Aorta (tissue), 5 donors: ENCODE measurements around the gene PIK3AP1. TPM values are rescaled to one million over a fixed set of nuclear protein-coding genes. Genes with fewer than 3 reads are reported as not detected.

ENCODE experiments used
- ATAC-seq: fragments of 200-7000 bp; cut with Tn5 transposase; one replicate; pipeline ENCODE4 v1.9.1; 2022; ENCODE audit warnings: moderate library complexity; ENCODE audit not compliant: low FRiP score
- DNase-seq, 2 donors: peaks; one replicate each; pipeline ENCODE4 v3.0.0-alpha.2; 2020
- H3K27ac ChIP-seq, 2 donors: one replicate each; pipeline ENCODE4 v1.5.1; 2013; ENCODE audit warnings: low read length in 2 of 2, mild to moderate bottlenecking in 2 of 2, moderate library complexity in 2 of 2, control low read depth in 1 of 2, inconsistent platforms in 1 of 2, low read depth in 1 of 2
- H3K27me3 ChIP-seq, 2 donors: one replicate each; pipeline ENCODE4 v1.6.1; 2013; ENCODE audit warnings: control low read depth in 1 of 2, low read length in 1 of 2, mild to moderate bottlenecking in 1 of 2, moderate library complexity in 1 of 2; ENCODE audit not compliant: insufficient read depth in 2 of 2, control insufficient read depth in 1 of 2
- H3K36me3 ChIP-seq, 2 donors: one replicate each; pipeline ENCODE4 v1.6.1; 2013; ENCODE audit warnings: control low read depth in 1 of 2, low read length in 1 of 2, mild to moderate bottlenecking in 1 of 2; ENCODE audit not compliant: insufficient read depth in 2 of 2, control insufficient read depth in 1 of 2
- H3K4me1 ChIP-seq, 2 donors: one replicate each; pipeline ENCODE4 v1.6.1; 2013; ENCODE audit warnings: low read length in 2 of 2, control low read depth in 1 of 2, mild to moderate bottlenecking in 1 of 2, moderate library complexity in 1 of 2; ENCODE audit not compliant: insufficient read depth in 2 of 2, control insufficient read depth in 1 of 2
- H3K4me3 ChIP-seq, 2 donors: one replicate each; pipeline ENCODE4 v1.5.1; 2013; ENCODE audit warnings: low read length in 2 of 2, control low read depth in 1 of 2, mild to moderate bottlenecking in 1 of 2
- H3K9me3 ChIP-seq: one replicate; pipeline ENCODE4 v1.6.1; 2013; ENCODE audit warnings: mild to moderate bottlenecking, low read length; ENCODE audit not compliant: control insufficient read depth
- WGBS, 2 donors: extraction: QIAGEN DNeasy Blood & Tissue Kit; methylation state at CpG; one replicate each; pipeline ENCODE4 v1.1.7; 2013; 5-methylcytosine and 5-hydroxymethylcytosine counted together
- intact Hi-C, 2 donors: fragments of 100-400 bp; cut with DNase I; formaldehyde crosslinking; loops; one replicate each; pipeline versions ENCODE4 v1.14.2 to v1.15.0; 2022
- polyA plus RNA-seq, 2 donors: library from polyadenylated mRNA; stranded (reverse); fragments of 200-250 nt; gene quantifications; one replicate each; pipeline ENCODE4 v1.2.3, GENCODE V29; 2013
- total RNA-seq, 2 donors: library from RNA; stranded (reverse); fragmentation: NEBNext Ultra II Directional; extraction: Animal tissue kit (Norgen Biotek cat#: 25700); gene quantifications; one replicate each; pipeline ENCODE4 v1.2.1, GENCODE V29; 2021
- donor health status: healthy with polysubstance abuse.
- donor health status: Bipolar disorder and iron deficiency.
- donor health status: DM: no; HTN: no; CAD: no.
- donor health status: DM: no; HTN: no; CAD: no.
- donor health status: DM: yes; HTN: yes; CAD: no.

PIK3AP1 gene
- total and polyA plus RNA-seq, 4 donors: 1.9 to 23.4 (median 11.9) TPM

DNA sequence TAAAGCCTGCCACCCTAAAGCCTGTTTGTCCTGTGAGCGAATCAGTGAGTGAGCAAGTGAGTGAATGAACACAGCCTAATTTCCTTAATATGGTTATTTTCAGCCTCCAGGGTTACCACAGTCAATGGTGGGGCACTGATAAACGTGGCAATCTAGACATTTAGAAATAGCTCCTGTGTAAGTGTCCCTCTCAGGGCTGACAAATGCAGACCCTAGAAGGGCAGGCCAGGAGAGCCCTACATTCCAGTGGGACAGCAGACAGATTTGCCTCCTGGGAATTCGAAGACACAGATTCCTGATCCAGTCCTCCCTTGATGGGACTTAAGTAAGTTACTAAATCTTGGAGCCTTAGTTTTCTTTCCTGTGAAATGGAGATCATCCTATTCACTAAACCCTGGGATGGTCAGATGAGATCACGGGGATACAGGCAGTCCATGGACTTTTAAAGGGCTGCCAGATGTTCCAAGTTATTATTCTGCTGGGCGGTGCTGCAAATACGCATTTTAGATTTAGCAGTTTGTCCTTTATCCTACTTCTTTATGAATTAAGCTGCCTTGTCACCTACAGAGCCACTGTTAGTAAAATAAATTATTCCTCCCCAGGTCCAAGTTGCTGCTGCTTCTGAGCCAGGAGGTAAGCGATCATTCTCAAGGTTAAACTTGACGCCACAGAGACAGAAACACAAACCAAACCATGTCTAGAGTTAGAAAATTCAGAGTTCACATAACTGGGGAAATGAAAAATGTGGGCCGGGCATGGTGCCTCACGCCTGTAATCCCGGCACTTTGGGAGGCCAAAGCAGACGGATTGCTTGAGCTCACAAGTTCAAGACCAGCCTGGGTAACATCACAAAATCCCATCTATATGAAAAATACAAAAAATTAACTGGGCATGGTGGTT lies 78.7 kb downstream of the PIK3AP1 start:
- Histone ChIP-seq H3K36me3 (no peaks in the 10 kb centered on the region), H3K27me3 (no peaks in the 10 kb centered on the region), H3K4me1 (no peaks in the 10 kb centered on the region), H3K27ac (no peak overlapping the region), H3K4me3 (no peak overlapping the region), H3K9me3 (peaks cover 7% of the 10 kb centered on the region)
- WGBS, 2 donors: 73 to 75% methylated on average over 12 of the region's 12 CpGs
- ATAC-seq: no peak
- no peak for DNase-seq
- intact Hi-C loops: no loop called here

DNA sequence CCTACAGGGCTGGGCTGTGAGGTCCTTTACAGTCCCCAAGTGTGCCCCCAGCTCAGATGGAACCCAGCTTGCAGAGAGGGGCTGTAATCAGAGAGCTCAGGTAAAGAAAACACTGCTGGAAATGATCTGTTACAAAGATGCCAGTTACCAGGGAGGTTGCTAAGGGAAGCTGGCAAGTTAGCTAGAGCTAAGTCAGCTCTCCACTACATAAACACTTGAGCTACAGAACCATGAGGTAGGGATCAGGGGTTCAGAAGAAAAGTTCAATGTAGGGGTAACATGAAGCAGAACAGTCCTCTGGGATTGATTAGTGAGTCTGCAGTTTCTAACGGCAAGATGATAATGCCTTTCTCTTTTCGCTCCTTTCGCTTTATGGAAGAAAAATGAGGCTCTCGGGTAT lies 80.4 kb downstream of the PIK3AP1 start:
- 50% methylated on average over 4 of the region's 4 CpGs for WGBS, 2 donors
- DNase-seq: no peak
- intact Hi-C loops: no loop called here

DNA sequence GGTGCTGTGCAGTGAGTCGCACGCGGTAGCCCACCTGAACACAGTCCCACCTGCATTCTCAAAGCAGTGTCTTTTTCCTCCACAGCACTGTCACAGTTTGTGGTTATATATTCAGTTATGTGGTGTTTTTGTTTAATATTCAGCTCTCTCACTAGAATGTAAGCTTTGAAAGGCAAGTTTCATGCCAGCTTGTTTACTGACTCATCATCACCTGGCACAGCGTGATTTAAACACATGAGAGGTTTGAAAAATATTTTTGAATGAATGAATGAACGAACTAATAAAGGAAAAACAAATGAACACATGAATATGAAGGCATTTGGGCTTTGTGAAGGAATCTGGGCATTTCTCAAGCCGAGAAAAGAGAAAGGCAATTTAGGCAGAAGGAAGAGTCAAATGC lies 81.6 kb downstream of the PIK3AP1 start:
- no peak overlapping the region for H3K4me3 ChIP-seq
- no peaks in the 10 kb centered on the region for H3K36me3 ChIP-seq
- H3K27ac ChIP-seq: no peak overlapping the region
- 86 to 90% methylated on average over 6 of the region's 6 CpGs for WGBS, 2 donors
- no peak for ATAC-seq
- peaks cover 7% of the 10 kb centered on the region for H3K9me3 ChIP-seq
- DNase-seq: no peak
- no peaks in the 10 kb centered on the region for H3K27me3 ChIP-seq
- intact Hi-C loops: no loop called here
- no peaks in the 10 kb centered on the region for H3K4me1 ChIP-seq

More for the DNA sequence above, 80.4 kb downstream of the PIK3AP1 start:
- Histone ChIP-seq H3K4me1 (no peaks in the 10 kb centered on the region), H3K4me3 (no peak overlapping the region), H3K27ac (no peak overlapping the region), H3K9me3 (peaks cover 7% of the 10 kb centered on the region), H3K27me3 (no peaks in the 10 kb centered on the region), H3K36me3 (no peaks in the 10 kb centered on the region)
- ATAC-seq: no peak

DNA sequence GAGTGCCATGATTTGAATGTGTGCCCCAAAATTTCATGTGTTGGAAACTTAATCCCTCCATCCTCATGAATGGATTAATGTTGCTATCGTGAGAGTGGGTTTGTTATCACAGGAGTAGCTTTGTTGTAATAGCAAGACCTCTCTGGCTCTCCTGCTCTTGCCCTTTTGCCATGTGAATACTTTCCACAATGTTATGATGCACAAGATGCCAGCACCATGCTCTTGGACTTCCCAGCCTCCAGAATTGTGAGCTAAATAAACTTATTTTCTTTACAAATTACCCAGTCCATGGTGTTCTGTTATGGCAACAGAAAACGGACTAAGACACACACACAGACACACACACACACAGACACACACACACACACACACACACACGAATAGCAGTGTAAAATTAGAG lies 82.2 kb downstream of the PIK3AP1 start:
- ATAC-seq (no peak), DNase-seq (no peak)
- 72 to 79% methylated on average over 3 of the region's 3 CpGs for WGBS, 2 donors
- no peaks in the 10 kb centered on the region for H3K36me3 ChIP-seq
- H3K4me3 ChIP-seq: no peak overlapping the region
- H3K27ac ChIP-seq: no peak overlapping the region
- no peaks in the 10 kb centered on the region for H3K4me1 ChIP-seq
- H3K9me3 ChIP-seq: peaks cover 7% of the 10 kb centered on the region
- intact Hi-C loops: no loop called here
- H3K27me3 ChIP-seq: no peaks in the 10 kb centered on the region

DNA sequence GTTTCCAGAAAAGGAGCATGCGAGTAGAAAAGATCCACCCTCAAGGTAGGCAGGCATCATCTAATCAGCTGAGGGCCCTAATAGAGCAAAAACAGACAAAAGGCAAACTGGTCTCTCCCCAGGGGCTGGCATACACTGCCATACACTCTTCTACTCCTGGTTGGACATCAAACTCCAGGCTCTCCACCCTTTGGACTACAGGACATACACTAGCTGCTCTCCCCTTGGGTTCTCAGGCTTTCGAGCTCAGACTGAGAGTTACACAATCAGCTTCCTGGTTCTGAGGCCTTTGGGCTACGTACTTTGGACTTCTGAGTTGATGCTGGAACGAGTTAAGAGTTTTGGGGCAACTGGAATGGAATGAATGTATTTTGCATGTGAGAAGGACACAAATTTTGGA lies 82.6 kb downstream of the PIK3AP1 start:
- intact Hi-C loops: no loop called here
- H3K4me1 ChIP-seq: no peaks in the 10 kb centered on the region
- WGBS, 2 donors: 90 to 92% methylated on average over 4 of the region's 4 CpGs

DNA sequence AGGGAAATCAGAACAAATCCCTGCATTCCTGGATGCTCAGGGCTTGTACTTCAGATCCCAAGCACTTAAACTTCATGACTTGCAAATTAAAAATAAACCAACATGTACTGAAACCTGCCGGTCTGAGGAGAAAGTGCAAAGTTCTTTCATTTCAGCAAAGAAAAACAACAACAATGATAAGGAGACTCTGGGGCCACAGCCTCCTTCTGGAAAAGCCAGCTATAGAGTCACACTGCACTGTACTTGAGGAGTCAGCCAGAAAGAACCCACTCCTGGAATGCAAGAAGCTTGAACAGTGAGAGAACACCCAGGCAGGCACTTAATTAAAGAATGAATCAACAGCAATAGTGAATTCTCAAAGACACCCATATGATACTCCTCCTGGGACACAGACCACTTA lies 83.8 kb downstream of the PIK3AP1 start:
- WGBS, 2 donors: 6 to 18% methylated on average over 1 of the region's 1 CpG
- no peaks in the 10 kb centered on the region for H3K27me3 ChIP-seq
- H3K4me1 ChIP-seq: no peaks in the 10 kb centered on the region
- H3K4me3 ChIP-seq: no peak overlapping the region
- no peak for DNase-seq
- no peak overlapping the region for H3K27ac ChIP-seq
- no peaks in the 10 kb centered on the region for H3K36me3 ChIP-seq
- H3K9me3 ChIP-seq: peaks cover 7% of the 10 kb centered on the region
- ATAC-seq: no peak
- intact Hi-C loops: no loop called here

More for the DNA sequence above, 82.6 kb downstream of the PIK3AP1 start:
- H3K36me3 ChIP-seq: no peaks in the 10 kb centered on the region
- no peak overlapping the region for H3K27ac ChIP-seq
- no peak for ATAC-seq
- peaks cover 7% of the 10 kb centered on the region for H3K9me3 ChIP-seq
- no peak overlapping the region for H3K4me3 ChIP-seq
- DNase-seq: no peak
- H3K27me3 ChIP-seq: no peaks in the 10 kb centered on the region

DNA sequence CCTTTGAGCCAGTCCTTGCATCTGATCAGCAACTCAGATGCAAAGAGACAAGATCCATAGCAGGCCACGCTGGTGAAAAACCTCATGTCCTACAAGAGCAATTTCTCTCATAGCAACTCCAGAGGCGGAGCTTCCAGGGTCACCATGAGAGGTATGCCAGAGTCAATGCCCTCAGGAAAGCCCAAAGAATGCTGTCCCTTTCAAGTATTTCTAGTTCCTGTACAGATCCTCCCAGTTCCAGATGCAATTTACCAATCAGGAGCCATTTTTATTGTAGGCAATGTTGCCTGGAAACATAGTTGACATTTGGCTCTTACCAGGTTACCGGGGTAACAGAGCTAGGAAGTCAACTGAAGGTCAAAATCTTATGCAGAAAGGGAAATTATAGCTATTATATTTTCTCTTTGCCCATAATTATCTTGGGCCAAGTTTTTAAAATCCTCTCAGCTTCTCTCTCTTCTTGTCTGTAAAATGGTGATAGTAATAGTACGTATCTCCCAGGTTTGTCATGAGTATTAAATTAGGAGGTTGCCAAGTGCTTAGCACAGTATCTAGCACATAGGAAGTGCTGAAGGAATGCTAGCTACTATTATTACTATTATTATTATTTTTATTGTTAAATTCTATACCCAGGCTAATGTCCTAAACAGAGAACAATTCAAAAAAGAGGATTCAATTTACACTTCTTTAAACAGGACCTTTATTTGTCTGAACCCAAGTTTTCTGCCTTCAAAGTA lies 87.2 kb downstream of the PIK3AP1 start:
- no peak for ATAC-seq
- H3K4me1 ChIP-seq: no peaks in the 10 kb centered on the region
- intact Hi-C loops: no loop called here
- DNase-seq: no peak
- no peaks in the 10 kb centered on the region for H3K27me3 ChIP-seq
- H3K9me3 ChIP-seq: peaks cover 5% of the 10 kb centered on the region
- no peak overlapping the region for H3K27ac ChIP-seq
- WGBS, 2 donors: 71 to 76% methylated on average over 4 of the region's 4 CpGs
- no peaks in the 10 kb centered on the region for H3K36me3 ChIP-seq
- no peak overlapping the region for H3K4me3 ChIP-seq

DNA sequence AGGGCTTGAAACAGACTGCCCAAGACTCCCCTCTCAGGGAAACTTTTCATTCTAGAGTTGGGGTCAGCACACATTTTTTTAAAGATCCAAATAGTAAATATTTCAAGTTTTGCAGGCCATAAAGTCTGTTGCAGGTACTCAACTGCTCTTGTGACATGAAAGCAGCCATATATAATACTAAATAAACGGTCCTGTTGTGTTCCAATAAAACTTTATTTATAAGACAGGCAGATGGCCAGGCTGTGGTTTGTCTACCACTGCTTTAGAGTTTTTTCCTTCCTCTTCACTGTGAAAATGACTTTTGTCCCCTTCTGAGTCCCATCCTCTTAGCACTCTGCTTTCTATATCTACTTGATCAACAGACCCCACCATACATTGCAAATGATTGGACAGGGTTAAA lies 93.0 kb downstream of the PIK3AP1 start:
- Histone ChIP-seq H3K36me3 (no peaks in the 10 kb centered on the region), H3K4me3 (no peak overlapping the region), H3K27ac (no peak overlapping the region), H3K9me3 (no peaks in the 10 kb centered on the region), H3K27me3 (peaks cover 0 to 2% of the 10 kb centered on the region in 2 donors), H3K4me1 (no peaks in the 10 kb centered on the region)
- intact Hi-C loops: no loop called here
- WGBS, 2 donors: 75 to 87% methylated on average over 1 of the region's 1 CpG
- no peak for ATAC-seq
- DNase-seq: no peak

DNA sequence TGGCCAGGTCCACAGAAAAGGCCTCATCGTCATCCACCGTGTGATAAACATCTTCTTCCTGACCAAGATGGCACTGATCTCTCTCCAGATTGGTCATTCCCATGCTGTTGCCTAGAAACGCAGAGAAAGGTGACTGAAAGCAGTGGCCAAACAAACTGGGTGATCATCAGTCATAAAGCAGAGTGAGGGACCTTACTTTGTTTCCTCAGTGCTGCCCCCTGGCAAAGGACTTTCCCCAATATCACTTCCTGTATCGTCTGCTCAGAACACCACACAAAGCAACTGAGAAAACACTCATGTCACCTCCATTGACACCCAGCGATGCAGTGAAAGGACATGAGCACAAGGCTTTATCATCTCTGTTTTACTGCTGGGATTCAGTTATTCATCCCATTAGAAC lies 93.5 kb downstream of the PIK3AP1 start:
- no peak for ATAC-seq
- Histone ChIP-seq H3K9me3 (no peaks in the 10 kb centered on the region), H3K36me3 (no peaks in the 10 kb centered on the region), H3K4me1 (no peaks in the 10 kb centered on the region), H3K4me3 (no peak overlapping the region), H3K27me3 (peaks cover 0 to 2% of the 10 kb centered on the region in 2 donors), H3K27ac (no peak overlapping the region)
- 75 to 83% methylated on average over 5 of the region's 5 CpGs for WGBS, 2 donors
- intact Hi-C loops: no loop called here
- DNase-seq: no peak
